Mucosa of descending colon (tissue), 3 donors: Measurements from ENCODE around the gene SLC4A2. TPM values are rescaled to one million over a fixed set of nuclear protein-coding genes. Genes with fewer than 3 reads are reported as not detected.

ENCODE experiments used
- ATAC-seq: fragments of 200-7000 bp; cut with Tn5 transposase; one replicate; pipeline ENCODE4 v1.9.1; 2020; ENCODE audit warnings: mild to moderate bottlenecking, moderate library complexity
- DNase-seq, 3 donors: peaks; one replicate each; pipeline ENCODE4 v3.0.0-alpha.2; 2020
- H3K36me3 ChIP-seq: fragments of 200-600 bp; one replicate; pipeline ENCODE4 v1.8.0; 2021; ENCODE audit warnings: low read depth, mild to moderate bottlenecking
- H3K4me1 ChIP-seq: fragments of 200-600 bp; one replicate; pipeline ENCODE4 v1.8.0; 2021; ENCODE audit warnings: low read depth, mild to moderate bottlenecking
- H3K4me3 ChIP-seq: fragments of 200-600 bp; one replicate; pipeline ENCODE4 v1.8.0; 2021; ENCODE audit warnings: mild to moderate bottlenecking
- H3K9me3 ChIP-seq: fragments of 200-600 bp; one replicate; pipeline ENCODE4 v1.8.0; 2021; ENCODE audit warnings: mild to moderate bottlenecking
- intact Hi-C, 2 donors: fragments of 100-400 bp; cut with DNase I in 1 of 2; cut with micrococcal nuclease in 1 of 2; formaldehyde crosslinking; loops; one replicate each; pipeline versions ENCODE4 v1.11.0 to v1.11.1; 2022; cut with DNase I, micrococcal nuclease
- total RNA-seq, 3 donors: library from RNA; stranded (reverse); fragmentation: NEBNext Ultra II Directional in 2 of 3; extraction: Animal tissue kit (Norgen Biotek cat#: 25700) in 2 of 3; gene quantifications; one replicate each; pipeline versions ENCODE4 v1.2.1 to v1.2.4, GENCODE V29; 2021 to 2023
- TF ChIP-seq, protein P1 (sequence below): fragments of 200-600 bp; IDR thresholded peaks from one replicate; pipeline ENCODE4 v1.8.0; 2022; ENCODE audit warnings: antibody characterized with exemption, mild to moderate bottlenecking
- donor health status: DM: no; HTN: no; CAD: no; lungs with moderate emphysema.
- donor health status: DM: no; HTN: no; CAD: no.
- donor health status: DM: no; HTN: yes; CAD: no.

SLC4A2 gene
- total RNA-seq, 3 donors from 2014 or later = 82.2 to 168 (median 89.5) TPM

GRCh38 chr7:151080067-151080521 is 20.7 kb downstream of the SLC4A2 start:
- Histone ChIP-seq H3K9me3 (no peaks in the 10 kb centered on the region), H3K4me3 (peak overlapping the region; percentile 90), H3K36me3 (no peaks in the 10 kb centered on the region), H3K4me1 (peaks cover 28% of the 10 kb centered on the region)
- intact Hi-C loops = no loop called here
- DNase-seq (peak in 1 of 3 donors; percentile 47), ATAC-seq (peak; percentile 18)
- TF ChIP-seq, protein P1, sequence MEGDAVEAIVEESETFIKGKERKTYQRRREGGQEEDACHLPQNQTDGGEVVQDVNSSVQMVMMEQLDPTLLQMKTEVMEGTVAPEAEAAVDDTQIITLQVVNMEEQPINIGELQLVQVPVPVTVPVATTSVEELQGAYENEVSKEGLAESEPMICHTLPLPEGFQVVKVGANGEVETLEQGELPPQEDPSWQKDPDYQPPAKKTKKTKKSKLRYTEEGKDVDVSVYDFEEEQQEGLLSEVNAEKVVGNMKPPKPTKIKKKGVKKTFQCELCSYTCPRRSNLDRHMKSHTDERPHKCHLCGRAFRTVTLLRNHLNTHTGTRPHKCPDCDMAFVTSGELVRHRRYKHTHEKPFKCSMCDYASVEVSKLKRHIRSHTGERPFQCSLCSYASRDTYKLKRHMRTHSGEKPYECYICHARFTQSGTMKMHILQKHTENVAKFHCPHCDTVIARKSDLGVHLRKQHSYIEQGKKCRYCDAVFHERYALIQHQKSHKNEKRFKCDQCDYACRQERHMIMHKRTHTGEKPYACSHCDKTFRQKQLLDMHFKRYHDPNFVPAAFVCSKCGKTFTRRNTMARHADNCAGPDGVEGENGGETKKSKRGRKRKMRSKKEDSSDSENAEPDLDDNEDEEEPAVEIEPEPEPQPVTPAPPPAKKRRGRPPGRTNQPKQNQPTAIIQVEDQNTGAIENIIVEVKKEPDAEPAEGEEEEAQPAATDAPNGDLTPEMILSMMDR = no peak

GRCh38 chr7:151080522-151081169 is 21.3 kb downstream of the SLC4A2 start, which contains the start of gene FASTK:
Gene FASTK, minus strand, starts transcription at chr7:151080809. Its CDS starts 43 bp downstream, at chr7:151080766.
- TF ChIP-seq, protein P1 = no peak
- Histone ChIP-seq H3K9me3 (no peaks in the 10 kb centered on the region), H3K36me3 (no peaks in the 10 kb centered on the region), H3K4me1 (peaks cover 32% of the 10 kb centered on the region), H3K4me3 (peak within 1 kb of the TSS; percentile 90)
- intact Hi-C loops = no loop called here
- peak; percentile 92 to 95 (median 93) for DNase-seq
- ATAC-seq = peak; percentile 85

DNA sequence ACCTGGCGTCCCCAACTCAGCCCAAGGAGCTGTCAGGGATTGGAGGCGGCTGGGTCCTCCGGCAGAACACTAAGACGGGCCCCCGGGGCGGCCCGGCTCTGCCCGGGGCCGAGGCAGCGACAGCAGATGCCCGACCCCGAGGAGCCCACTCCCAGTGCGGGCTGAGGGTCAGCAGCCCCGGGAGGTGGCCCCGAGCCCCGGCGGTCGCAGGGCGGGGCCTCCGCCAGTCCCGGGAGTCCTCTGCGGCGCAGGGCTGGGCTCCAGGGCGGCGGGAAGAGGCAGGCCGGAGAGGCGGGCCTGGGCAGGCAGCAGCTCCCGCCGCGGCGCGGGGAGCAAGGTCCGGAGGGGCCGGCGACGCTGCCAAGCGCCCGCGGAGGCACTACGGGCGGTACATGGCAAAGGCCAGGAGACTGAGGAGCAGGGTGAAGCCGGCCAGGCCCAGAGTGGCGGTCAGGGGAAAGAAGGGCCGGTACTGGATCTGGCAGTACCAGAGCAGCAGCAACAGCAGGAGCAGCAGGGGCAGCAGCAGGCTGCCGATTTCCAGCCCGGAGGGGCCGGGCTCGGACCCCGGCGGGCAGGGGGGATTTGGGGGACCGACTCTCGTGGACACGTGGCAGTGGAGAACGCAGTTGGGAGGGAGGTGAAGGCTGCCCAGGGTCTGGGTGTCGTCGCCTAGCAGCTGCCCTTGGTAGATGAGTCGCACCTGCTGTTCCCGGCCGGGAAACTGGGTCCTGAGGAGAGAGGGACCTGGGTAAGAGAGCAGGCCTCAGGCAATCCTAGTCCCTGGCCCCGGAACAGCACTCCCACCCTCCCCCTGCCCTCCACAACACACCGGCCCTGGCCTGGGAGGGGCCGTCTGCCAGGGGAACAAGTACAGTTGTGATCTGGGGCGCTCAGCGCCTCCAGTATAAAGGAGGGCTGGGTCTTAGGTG is 22.0 kb downstream of the SLC4A2 start:
- ATAC-seq (peak; percentile 56), DNase-seq (peak; percentile 45 to 80 (median 76))
- intact Hi-C loops = no loop called here
- peaks cover 32% of the 10 kb centered on the region for H3K4me1 ChIP-seq
- TF ChIP-seq, protein P1 = no peak
- no peaks in the 10 kb centered on the region for H3K36me3 ChIP-seq
- H3K9me3 ChIP-seq = no peaks in the 10 kb centered on the region
- peak overlapping the region; percentile 90 for H3K4me3 ChIP-seq

GRCh38 chr7:151082141-151083070 is 23.0 kb downstream of the SLC4A2 start:
- intact Hi-C loops = no loop called here
- H3K9me3 ChIP-seq = no peaks in the 10 kb centered on the region
- peaks cover 32% of the 10 kb centered on the region for H3K4me1 ChIP-seq
- ATAC-seq (no peak), DNase-seq (peak in 2 of 3 donors; percentile 56 to 71)
- TF ChIP-seq, protein P1 = no peak
- H3K36me3 ChIP-seq = no peaks in the 10 kb centered on the region
- H3K4me3 ChIP-seq = peak overlapping the region; percentile 81
